Suprapubic skin (tissue), 4 donors: ENCODE results near the gene GPR89A. TPM values are rescaled to one million over a fixed set of nuclear protein-coding genes. Genes with fewer than 3 reads are reported as not detected.

Experiments
- DNase-seq, 2 donors: peaks; one replicate each; pipeline ENCODE4 v3.0.0-alpha.2; 2019; ENCODE audit warnings: low spot score in 2 of 2
- H3K27ac ChIP-seq: fragments of 200-600 bp; sonication (generic); one replicate; pipeline ENCODE4 v1.5.1; 2019
- H3K27me3 ChIP-seq: fragments of 200-600 bp; sonication (generic); one replicate; pipeline ENCODE4 v1.5.1; 2019
- H3K36me3 ChIP-seq: fragments of 200-600 bp; sonication (generic); one replicate; pipeline ENCODE4 v1.5.1; 2019
- H3K4me1 ChIP-seq: fragments of 200-600 bp; sonication (generic); one replicate; pipeline ENCODE4 v1.5.1; 2019
- H3K4me3 ChIP-seq: fragments of 200-600 bp; sonication (generic); one replicate; pipeline ENCODE4 v1.5.1; 2019; ENCODE audit warnings: mild to moderate bottlenecking
- H3K9me3 ChIP-seq: fragments of 200-600 bp; sonication (generic); one replicate; pipeline ENCODE4 v1.5.1; 2019
- CTCF ChIP-seq, 2 donors: fragments of 200-600 bp in 1 of 2; fragments of 450-650 bp in 1 of 2; sonication (generic) in 1 of 2; IDR thresholded peaks; one replicate each; pipeline ENCODE4 v1.5.1; 2016 to 2019; ENCODE audit warnings: antibody characterized with exemption in 2 of 2, mild to moderate bottlenecking in 1 of 2, moderate library complexity in 1 of 2
- EP300 ChIP-seq: sonication (generic); formaldehyde crosslinking; IDR thresholded peaks from one replicate; pipeline ENCODE4 v1.6.1; 2017; ENCODE audit warnings: antibody characterized with exemption
- POLR2A ChIP-seq, 2 donors: fragments of 450-650 bp; IDR thresholded peaks; one replicate each; pipeline ENCODE4 v1.6.1; 2017; ENCODE audit warnings: antibody characterized with exemption in 2 of 2, mild to moderate bottlenecking in 2 of 2, moderate library complexity in 2 of 2
- POLR2AphosphoS5 ChIP-seq, 3 donors: sonication (generic); formaldehyde crosslinking; IDR thresholded peaks; one replicate each; pipeline ENCODE4 v1.6.1; 2017; ENCODE audit warnings: antibody characterized with exemption in 3 of 3
- whole genome bisulfite sequencing: methylation state at CpG from one replicate; pipeline ENCODE4 v1.1.5; 2018; 5-methylcytosine and 5-hydroxymethylcytosine counted together
- total RNA-seq, 4 donors: library from RNA; depleted of rRNA; stranded (reverse); fragments of >200 nt; gene quantifications; one replicate each; pipeline ENCODE4 v1.1.0, GENCODE V29; 2016

Gene GPR89A
- total RNA-seq, 4 donors from 2014 or later, result 17.7 to 42.8 (median 34.8) TPM

DNA sequence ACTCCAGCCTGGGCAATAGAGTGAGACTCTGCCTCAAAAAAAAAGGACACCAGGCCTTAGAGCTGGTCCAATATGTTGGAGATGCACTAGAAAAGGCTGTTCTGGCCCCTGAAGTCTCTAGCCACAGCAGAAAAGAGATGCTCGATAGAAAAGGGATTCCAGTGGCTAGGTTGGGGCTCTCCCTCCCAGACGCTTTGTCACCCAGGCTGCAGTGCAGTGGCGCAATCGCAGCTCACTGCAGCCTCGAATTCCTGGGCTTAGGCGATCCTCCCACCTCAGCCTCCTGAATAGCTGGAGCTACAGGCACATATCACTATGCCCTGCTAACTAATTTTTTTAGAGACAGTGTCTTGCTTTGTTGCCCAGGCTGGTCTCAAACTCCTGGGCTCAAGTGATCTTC is 81.1 kb downstream of the GPR89A start:
- no peaks in the 10 kb centered on the region for H3K36me3 ChIP-seq
- H3K9me3 ChIP-seq, result no peaks in the 10 kb centered on the region
- H3K4me3 ChIP-seq, result no peak overlapping the region
- WGBS, result 92% methylated on average over 5 of the region's 6 CpGs
- peaks cover 7% of the 10 kb centered on the region for H3K4me1 ChIP-seq
- TF ChIP-seq CTCF (IDR thresholded peaks at IDR 0.05) (no peak), POLR2A (IDR thresholded peaks at IDR 0.05) (no peak), EP300 (no peak), POLR2AphosphoS5 (IDR thresholded peaks at IDR 0.05) (no peak)
- no peak overlapping the region for H3K27ac ChIP-seq
- no peaks in the 10 kb centered on the region for H3K27me3 ChIP-seq
- DNase-seq, result no peak

- Histone ChIP-seq H3K4me1 (peaks cover 7% of the 10 kb centered on the region), H3K9me3 (no peaks in the 10 kb centered on the region), H3K27ac (no peak overlapping the region), H3K36me3 (no peaks in the 10 kb centered on the region), H3K27me3 (no peaks in the 10 kb centered on the region), H3K4me3 (no peak overlapping the region)
- DNase-seq, result no peak
- 98% methylated on average over 6 of the region's 6 CpGs for WGBS
- TF ChIP-seq POLR2AphosphoS5 (IDR thresholded peaks at IDR 0.05), result no peak
- no peak for TF ChIP-seq POLR2A (IDR thresholded peaks at IDR 0.05)
- no peak for TF ChIP-seq EP300
- TF ChIP-seq CTCF (IDR thresholded peaks at IDR 0.05), result no peak
Measured at GRCh38 chr1:145689922-145690321, 82.1 kb downstream of the GPR89A start.

GRCh38 chr1:145690587-145691558 is 83.1 kb downstream of the GPR89A start:
- TF ChIP-seq CTCF (IDR thresholded peaks at IDR 0.05), result no peak
- no peak for TF ChIP-seq EP300
- no peak for TF ChIP-seq POLR2A (IDR thresholded peaks at IDR 0.05)
- TF ChIP-seq POLR2AphosphoS5 (IDR thresholded peaks at IDR 0.05), result no peak
- H3K4me1 ChIP-seq, result peaks cover 7% of the 10 kb centered on the region
- no peaks in the 10 kb centered on the region for H3K27me3 ChIP-seq
- H3K9me3 ChIP-seq, result no peaks in the 10 kb centered on the region
- no peak for DNase-seq
- H3K4me3 ChIP-seq, result no peak overlapping the region
- no peak overlapping the region for H3K27ac ChIP-seq
- WGBS, result 55% methylated on average over 5 of the region's 5 CpGs
- H3K36me3 ChIP-seq, result no peaks in the 10 kb centered on the region

DNA sequence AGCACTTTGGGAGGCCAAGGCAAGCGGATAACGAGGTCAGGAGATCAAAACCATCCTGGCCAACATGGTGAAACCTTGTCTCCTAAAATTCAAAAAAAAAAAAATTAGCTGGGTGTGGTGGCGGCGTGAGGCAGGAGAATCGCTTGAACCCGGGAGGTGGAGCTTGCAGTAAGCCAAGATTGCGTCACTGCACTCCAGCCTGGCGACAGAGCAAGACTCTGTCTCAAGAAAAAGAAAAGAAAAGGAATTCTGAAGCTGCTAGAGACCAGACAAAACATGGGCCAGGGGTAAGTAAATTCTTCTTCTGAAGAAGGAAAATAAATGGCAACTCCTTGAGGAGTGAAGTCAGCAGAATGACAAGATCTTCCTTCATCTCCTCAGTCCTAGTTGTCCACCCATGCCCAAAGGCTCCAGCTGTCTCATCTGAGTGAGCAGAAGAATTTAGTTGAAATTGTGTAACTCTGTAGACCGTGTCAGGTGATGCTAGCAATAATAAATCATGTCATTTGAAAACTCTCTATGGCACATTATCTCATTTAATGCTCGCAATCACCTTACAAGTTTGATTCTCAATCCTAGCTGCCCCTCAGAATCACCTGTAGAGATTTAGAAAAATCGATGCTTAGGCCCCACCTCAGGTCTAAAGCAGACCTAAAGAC is 85.1 kb downstream of the GPR89A start:
- TF ChIP-seq EP300 (no peak), CTCF (IDR thresholded peaks at IDR 0.05) (no peak), POLR2AphosphoS5 (IDR thresholded peaks at IDR 0.05) (no peak), POLR2A (IDR thresholded peaks at IDR 0.05) (no peak)
- Histone ChIP-seq H3K36me3 (no peaks in the 10 kb centered on the region), H3K27ac (no peak overlapping the region), H3K4me3 (no peak overlapping the region), H3K4me1 (peaks cover 7% of the 10 kb centered on the region), H3K9me3 (no peaks in the 10 kb centered on the region), H3K27me3 (peaks cover 3% of the 10 kb centered on the region)
- WGBS, result 80% methylated on average over 11 of the region's 11 CpGs
- DNase-seq, result no peak
